KMS-11 (cell line): Measurements from ENCODE around the gene ZBTB40.

Experiments
- H2AFZ ChIP-seq: fragments of 200-600 bp; sonication (generic); 2 replicates; pipeline ENCODE4 v1.6.1; 2016; ENCODE audit warnings: antibody characterized with exemption, mixed run types, low read depth
- H3K27ac ChIP-seq: fragments of 200-600 bp; sonication (generic); 2 replicates; pipeline ENCODE4 v1.6.1; 2016; ENCODE audit warnings: mild to moderate bottlenecking, mixed run types
- H3K27me3 ChIP-seq: fragments of 200-600 bp; sonication (generic); 2 replicates; pipeline ENCODE4 v1.6.1; 2017; ENCODE audit warnings: mild to moderate bottlenecking, low read depth, mixed run types, moderate library complexity; ENCODE audit not compliant: insufficient read depth
- H3K36me3 ChIP-seq: fragments of 200-600 bp; sonication (generic); 2 replicates; pipeline ENCODE4 v1.6.1; 2017; ENCODE audit warnings: mild to moderate bottlenecking, mixed run types; ENCODE audit not compliant: insufficient read depth
- H3K4me1 ChIP-seq: fragments of 200-600 bp; sonication (generic); 2 replicates; pipeline ENCODE4 v1.6.1; 2016; ENCODE audit warnings: mild to moderate bottlenecking, low read depth, mixed run types; ENCODE audit not compliant: poor library complexity, severe bottlenecking
- H3K4me2 ChIP-seq: fragments of 200-600 bp; sonication (generic); 2 replicates; pipeline ENCODE4 v1.7.0; 2016; ENCODE audit warnings: mild to moderate bottlenecking, mixed run types
- H3K4me3 ChIP-seq: fragments of 200-600 bp; sonication (generic); IDR thresholded peaks from 2 replicates; pipeline ENCODE4 v1.6.1; 2017; ENCODE audit warnings: low read depth, low read length, mixed read lengths; ENCODE audit not compliant: insufficient read depth
- H3K79me2 ChIP-seq: fragments of 200-600 bp; sonication (generic); 2 replicates; pipeline ENCODE4 v1.6.1; 2016; ENCODE audit warnings: low read depth, mixed run types; ENCODE audit not compliant: insufficient read depth
- H3K9ac ChIP-seq: fragments of 200-600 bp; sonication (generic); 2 replicates; pipeline ENCODE4 v1.6.1; 2016; ENCODE audit warnings: mild to moderate bottlenecking, mixed run types
- H4K20me1 ChIP-seq: fragments of 200-600 bp; sonication (generic); 2 replicates; pipeline ENCODE4 v1.6.1; 2016; ENCODE audit warnings: mild to moderate bottlenecking, mixed run types; ENCODE audit not compliant: insufficient read depth
- TF ChIP-seq, protein P1 (sequence below): fragments of 200-600 bp; sonication (generic); conservative IDR thresholded peaks from 2 replicates; pipeline ENCODE4 v1.6.1; 2017; ENCODE audit warnings: low read depth, mild to moderate bottlenecking, antibody characterized with exemption, low read length, moderate library complexity, mixed read lengths

ZBTB40 gene

DNA sequence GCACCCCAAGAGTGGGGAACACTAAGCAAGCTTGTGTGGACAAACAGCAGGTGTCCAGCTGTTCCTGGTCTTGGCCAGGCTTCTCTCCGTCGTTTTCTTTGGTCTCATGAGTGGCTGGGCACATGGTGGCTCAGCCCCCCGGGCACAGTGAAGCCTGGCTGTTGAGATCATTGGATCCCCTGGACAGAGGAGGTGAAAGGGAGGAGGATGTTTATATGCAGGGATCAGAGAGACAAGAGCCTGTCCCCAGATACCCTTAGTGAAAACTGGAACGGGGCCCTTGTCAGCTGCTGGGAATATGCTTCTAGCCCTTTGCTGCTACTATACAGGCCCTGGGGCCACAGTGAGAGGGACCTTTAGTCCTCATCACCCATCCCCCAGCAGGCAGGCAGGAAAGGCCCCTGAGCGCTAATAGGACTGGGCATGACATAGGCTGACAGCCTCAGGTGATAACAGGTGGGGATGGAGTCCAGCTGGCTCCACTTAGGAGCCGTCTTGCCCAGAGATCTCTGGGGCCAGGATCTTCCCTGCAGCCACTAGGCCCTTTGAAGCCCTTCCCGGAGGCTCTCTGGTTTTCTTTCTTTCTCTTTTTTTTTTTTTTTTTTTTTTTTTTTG lies 128.0 kb downstream of the ZBTB40 start:
- Histone ChIP-seq H3K79me2 (no peaks in the 10 kb centered on the region), H3K4me2 (no peak overlapping the region), H3K9ac (no peak overlapping the region), H3K4me1 (no peaks in the 10 kb centered on the region), H3K36me3 (no peaks in the 10 kb centered on the region), H3K27ac (no peak overlapping the region), H2AFZ (no peak overlapping the region), H3K4me3 (no peak overlapping the region), H4K20me1 (no peaks in the 10 kb centered on the region), H3K27me3 (peaks cover 48% of the 10 kb centered on the region)
- TF ChIP-seq, protein P1, sequence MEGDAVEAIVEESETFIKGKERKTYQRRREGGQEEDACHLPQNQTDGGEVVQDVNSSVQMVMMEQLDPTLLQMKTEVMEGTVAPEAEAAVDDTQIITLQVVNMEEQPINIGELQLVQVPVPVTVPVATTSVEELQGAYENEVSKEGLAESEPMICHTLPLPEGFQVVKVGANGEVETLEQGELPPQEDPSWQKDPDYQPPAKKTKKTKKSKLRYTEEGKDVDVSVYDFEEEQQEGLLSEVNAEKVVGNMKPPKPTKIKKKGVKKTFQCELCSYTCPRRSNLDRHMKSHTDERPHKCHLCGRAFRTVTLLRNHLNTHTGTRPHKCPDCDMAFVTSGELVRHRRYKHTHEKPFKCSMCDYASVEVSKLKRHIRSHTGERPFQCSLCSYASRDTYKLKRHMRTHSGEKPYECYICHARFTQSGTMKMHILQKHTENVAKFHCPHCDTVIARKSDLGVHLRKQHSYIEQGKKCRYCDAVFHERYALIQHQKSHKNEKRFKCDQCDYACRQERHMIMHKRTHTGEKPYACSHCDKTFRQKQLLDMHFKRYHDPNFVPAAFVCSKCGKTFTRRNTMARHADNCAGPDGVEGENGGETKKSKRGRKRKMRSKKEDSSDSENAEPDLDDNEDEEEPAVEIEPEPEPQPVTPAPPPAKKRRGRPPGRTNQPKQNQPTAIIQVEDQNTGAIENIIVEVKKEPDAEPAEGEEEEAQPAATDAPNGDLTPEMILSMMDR = no peak
